ENCODE results near the gene KPNA6.

KPNA6 gene

DNA sequence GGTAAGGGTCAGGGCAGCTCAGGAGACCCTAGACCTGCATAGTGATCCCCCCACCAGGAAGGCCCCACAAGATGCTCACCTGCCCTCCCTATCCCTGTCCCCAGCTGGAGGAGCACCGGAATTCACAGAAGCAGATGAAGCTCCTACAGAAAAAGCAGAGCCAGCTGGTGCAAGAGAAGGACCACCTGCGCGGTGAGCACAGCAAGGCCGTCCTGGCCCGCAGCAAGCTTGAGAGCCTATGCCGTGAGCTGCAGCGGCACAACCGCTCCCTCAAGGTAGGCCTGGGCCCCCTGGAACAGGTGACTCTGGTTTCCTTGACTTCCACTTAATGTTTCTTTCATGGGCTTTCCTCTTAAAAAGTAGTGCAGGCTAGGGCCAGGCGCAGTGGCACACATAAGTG, 80.0 kb downstream of the KPNA6 start:
- DNase-seq (ENCODE audit: low spot score), result no peak

DNA sequence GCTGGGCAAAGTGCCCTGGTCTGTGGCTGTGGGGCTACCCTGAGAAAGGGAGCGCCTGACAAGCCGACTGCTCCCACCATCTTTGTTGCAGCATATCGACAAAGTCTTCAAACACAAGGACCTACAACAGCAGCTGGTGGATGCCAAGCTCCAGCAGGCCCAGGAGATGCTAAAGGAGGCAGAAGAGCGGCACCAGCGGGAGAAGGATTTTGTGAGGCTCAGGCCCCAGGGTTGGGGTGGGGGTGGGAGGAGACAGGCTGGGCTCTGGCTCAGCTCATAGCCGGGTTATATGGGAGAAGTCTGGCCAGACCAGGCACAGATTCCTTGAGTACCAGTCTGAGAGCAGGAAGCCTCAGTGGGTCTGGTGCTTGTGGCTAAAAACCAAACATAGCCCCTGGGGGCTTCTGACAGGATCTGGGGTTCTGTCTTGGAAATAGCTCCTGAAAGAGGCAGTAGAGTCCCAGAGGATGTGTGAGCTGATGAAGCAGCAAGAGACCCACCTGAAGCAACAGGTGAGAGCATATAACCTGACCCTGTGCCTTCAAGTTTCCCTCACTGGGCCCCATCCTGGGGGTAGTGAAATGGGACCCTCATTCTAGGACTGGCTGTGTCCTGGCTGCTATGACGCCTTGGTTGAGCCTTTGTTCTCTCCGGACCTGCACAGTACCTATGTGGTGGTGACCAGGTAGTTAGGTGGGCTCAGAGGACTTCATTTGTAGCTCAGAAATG, 84.5 kb downstream of the KPNA6 start:
- no peak for DNase-seq (ENCODE audit: low spot score)

DNA sequence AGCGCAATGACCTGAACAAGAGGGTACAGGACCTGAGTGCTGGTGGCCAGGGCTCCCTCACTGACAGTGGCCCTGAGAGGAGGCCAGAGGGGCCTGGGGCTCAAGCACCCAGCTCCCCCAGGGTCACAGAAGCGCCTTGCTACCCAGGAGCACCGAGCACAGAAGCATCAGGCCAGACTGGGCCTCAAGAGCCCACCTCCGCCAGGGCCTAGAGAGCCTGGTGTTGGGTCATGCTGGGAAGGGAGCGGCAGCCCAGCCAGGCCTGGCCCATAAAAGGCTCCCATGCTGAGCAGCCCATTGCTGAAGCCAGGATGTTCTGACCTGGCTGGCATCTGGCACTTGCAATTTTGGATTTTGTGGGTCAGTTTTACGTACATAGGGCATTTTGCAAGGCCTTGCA, 87.1 kb downstream of the KPNA6 start:
- no peak for DNase-seq (ENCODE audit: low spot score)

DNA sequence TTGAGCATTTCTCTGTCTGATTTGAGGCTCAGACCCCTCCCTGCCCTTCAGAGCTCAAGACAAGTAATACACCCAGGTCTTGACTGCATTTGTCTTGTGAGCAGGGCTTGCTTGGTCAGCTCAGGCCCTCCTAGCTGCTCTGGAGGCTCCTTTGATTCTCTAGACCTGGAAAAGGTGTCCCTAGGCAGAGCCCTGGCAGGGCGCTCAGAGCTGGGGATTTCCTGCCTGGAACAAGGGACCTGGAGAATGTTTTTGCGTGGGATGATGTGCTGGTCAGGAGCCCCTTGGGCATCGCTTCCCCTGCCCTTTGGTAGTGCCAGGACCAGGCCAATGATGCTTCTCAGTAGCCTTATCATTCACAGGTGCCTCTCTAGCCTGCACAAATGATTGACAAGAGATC, 87.7 kb downstream of the KPNA6 start:
- DNase-seq (ENCODE audit: low spot score), result no peak

DNA sequence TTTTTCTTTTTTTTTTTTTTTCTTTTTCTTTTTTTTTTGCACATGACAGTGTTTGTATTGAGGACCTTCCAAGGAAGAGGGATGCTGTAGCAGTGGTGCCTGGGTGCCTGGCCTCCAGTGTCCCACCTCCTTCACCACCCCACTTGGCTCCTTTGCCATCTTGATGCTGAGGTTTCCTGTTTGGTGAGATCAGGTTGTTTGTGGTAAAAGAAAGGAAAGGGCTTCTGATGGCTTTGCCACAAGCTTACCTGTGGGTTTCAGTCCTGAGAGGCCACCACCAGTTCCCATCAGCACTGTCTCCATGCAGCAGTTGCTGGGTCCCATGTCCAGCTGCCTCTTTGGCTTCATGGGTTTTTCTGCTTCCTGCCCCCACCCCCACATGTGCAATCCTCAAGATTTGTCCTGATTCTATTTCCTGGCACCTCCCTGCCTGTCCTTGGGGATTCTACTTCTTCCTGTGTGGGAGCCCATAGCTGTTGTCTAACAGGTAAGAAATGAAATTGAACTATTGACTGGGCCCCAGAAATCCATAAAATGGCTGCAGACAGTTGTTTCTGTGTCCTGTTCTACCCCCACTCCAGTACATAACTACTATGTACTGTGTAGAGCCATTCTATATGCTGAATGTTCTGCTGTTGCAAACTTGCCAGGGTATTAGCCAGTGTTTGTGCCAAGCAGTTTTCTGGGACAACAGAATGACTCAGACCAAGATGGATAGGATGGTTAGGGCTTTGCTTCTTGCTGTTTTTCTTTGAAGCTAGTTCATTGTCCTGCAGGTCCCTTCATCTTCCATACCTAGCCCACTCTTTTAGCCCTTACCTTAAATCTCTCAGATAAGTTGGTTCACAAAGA, 88.3 kb downstream of the KPNA6 start:
- no peak for DNase-seq (ENCODE audit: low spot score)

DNA sequence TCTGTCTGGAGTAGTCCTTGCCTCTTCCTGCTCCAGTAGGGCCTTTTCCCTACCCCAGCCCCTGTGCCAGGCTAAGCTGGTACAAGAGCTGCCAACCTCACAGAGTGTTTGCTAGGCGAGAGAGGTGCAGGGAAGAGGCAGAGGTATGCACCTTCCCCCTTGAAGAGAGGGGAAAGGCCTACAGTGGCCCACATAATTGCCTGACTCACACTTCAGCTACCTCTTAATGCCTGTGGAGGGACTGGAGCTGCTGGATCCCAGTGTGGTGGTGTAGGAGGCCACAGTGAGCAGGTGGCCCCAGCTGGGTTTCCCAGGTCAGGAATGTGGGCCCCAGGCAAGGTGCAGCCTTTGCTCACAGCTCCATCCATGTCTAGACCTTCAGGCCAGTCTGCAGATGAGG, 89.2 kb downstream of the KPNA6 start:
- no peak for DNase-seq (ENCODE audit: low spot score)

DNA sequence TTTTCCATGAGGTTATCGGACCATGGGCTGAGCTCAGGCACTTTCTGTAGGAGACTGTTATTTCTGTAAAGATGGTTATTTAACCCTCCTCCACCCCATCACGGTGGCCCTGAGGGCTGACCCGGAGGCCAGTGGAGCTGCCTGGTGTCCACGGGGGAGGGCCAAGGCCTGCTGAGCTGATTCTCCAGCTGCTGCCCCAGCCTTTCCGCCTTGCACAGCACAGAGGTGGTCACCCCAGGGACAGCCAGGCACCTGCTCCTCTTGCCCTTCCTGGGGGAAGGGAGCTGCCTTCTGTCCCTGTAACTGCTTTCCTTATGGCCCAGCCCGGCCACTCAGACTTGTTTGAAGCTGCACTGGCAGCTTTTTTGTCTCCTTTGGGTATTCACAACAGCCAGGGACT, 90.0 kb downstream of the KPNA6 start:
- no peak for DNase-seq (ENCODE audit: low spot score)

DNA sequence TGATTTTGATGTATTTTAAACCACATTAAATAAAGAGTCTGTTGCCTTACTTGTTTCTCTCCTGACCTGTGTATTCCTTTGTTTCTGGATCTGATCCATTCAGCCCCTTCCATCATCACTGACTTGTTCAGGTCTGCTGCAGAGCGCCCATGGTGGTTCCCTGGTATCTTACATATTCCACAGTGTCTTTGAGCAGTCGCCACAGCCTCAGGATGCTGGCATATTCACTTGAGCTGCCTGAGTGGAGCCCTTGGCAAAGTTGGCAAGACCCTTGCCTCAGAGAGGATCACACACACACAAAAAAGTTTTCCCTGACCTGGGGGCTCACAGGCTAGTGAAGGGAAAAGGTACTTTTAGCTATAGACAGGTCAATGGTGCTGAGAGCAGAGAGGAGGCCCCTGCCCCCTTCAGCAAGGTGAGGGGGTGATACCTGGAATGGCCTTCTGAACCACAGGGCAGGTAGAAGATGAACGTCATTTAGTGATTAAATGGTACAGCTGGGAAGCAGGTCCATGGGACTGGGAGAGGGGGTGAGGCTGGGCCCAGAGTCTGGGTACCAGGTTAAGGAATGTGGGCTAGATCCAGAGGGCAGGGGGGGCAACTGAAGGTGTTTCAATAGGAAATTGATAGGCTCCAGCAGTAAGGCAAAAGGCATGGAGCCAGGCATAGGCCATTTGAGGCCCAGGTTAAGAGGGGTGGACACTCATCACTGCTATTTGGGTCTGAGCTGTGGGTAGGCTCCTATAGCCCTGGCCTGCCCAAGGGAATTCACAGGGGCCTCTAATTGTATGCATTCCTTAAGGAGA, 90.6 kb downstream of the KPNA6 start:
- DNase-seq (ENCODE audit: low spot score), result no peak

DNA sequence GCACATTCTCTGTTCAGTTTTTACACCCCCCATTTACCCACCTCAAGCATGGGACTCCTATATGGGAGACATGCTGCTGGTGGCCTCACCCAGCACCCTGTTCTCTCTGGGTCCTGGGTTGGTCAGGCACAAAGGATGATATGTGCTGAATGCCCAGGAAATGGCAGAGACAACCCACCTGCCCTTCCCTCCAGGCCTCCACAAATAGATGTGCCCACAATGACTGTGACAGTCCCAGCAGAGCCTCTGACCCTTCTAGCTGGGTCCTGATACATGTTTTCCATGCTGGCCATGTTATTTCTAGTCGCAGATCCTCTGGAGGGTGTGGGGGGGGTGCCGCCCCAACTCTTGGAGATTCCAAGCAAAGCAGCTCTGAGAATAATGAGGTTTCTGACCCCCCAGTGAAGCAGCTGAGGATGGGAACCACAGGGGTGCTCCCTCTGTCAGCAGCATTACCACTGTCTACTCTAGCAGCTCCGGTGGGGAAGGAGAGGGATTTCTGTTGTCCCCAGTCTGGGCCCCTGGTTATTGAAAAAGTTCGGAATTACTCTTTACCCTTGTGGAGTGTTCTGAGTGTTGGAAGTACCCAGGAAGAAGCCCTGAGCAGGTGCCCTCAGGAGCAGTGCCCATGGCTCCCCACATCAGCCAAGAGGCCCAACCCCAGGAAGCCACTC, 91.3 kb downstream of the KPNA6 start:
- no peak for DNase-seq (ENCODE audit: low spot score)

DNA sequence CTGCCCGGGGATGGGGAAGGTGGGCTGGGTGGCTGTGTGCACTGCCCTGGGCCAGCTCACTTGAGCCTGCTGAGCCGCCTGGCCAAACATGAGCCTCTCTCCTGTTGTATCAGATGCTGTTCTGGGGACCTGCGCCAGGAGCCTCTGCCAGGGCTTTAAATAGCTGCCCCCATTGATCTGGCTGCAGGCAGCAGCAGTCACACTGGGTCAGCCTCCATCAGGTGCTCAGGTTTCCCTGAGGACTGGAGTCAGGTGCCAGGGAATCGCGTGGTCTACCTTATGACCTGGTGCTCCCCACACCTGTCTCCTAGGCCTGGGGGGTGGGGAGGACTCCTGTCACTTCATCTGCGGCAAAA, 91.8 kb downstream of the KPNA6 start:
- no peak for DNase-seq (ENCODE audit: low spot score)

DNA sequence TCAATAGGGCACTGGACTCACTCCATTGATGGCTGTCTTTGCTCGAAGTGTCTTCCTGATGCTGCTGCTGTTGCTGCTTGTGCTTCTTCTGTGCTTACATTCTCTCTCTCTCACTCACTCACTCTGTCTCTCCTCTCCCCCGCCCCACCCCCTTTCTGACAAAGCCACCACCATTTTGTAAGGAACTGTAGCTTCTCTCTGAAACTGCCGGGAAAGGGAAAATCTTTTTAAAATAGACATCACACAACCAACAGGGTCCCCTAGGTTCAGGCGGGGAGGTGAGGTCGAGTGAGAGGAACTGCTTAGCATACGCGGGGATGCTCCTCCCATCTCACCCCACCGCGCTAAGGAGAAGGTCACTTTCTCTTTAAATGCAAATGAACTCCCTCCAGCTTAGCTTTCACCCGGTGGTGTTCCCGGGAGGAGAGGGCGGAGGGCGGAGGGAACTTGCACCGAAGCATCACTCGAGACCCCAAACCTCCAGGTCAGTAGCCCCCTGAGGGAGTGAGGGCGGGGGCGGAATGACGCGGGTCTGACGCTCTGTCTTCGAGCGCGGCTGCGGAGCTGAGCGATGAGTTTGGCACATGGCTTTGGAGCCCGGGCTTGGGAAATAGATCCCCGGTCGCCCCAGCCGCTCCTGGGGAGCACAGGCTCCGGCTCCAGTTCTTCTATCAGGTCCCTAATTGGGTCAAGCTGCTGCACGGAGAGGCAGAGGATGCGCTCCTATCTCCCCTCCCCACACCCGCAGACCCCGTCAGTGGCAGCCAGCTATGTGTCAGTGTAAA, 92.6 kb downstream of the KPNA6 start, which contains the start of gene CCDC28B:
TSS of gene CCDC28B (plus strand) at position 370 of the 785 bp plus-strand sequence. CDS start 1,341 bp downstream, outside the sequence.
- peak; percentile 76 for DNase-seq (ENCODE audit: low spot score)

DNA sequence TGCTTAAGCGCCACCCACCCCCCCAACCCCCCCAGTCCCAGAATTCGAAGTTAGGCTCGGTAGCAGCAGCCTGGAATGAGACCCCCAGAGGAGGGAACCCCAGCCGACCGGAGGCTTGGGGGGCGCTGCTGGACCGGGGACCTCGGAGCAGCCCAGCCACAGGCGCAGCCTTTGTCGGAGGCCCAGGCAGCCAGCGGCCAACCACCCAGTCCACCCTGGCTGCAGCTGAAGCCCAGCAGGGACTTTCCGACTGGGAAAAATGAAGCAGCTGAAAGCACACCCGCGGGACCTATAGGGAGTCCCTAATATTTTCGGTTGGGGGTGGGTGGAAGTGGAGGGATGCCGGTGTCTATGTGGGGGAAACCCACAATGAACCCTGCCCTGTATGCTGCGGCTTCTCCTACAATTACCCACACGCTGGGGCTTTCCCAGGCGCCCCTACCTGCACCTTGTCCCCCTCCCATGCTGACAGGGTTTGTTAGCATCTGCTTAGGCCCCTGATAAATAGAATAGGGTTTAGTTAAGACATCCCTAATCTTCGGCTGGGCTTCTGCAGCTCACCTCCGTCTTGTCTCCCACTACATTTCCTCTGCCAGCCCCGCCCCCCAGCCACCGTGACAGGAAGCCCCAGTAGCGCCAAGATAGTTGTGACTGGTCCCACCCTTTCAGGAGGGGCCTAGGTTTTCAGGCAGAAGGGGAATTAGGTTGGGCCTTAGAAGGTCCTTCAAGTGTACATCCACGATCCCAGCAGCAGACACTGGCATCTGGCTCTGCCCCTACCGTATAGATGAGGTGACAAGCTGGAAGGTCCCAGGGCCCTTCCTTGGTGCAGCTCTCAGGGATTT, 93.4 kb downstream of the KPNA6 start:
- DNase-seq (ENCODE audit: low spot score), result peak; percentile 63

DNA sequence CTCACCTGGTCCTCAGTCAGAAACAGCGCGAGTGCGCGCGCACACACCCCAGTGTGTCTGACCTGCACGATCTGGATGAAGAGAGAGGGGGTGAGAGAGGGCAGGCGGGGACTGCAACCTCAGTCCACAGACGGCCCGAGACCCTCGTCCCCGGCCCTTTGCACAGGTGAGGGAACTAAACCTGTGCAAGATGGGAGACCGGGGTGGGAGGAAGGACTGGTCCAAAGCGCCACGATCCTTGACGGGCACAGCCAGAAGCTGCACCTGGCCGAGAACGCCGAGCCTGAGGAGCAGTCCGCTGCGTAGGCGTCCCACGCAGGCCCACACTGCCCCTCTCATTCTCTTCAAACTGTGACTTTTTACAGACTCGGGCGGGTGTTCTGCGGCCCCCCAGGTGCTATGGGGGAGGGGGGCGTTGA, 97.1 kb downstream of the KPNA6 start:
- no peak for DNase-seq (ENCODE audit: low spot score)

DNA sequence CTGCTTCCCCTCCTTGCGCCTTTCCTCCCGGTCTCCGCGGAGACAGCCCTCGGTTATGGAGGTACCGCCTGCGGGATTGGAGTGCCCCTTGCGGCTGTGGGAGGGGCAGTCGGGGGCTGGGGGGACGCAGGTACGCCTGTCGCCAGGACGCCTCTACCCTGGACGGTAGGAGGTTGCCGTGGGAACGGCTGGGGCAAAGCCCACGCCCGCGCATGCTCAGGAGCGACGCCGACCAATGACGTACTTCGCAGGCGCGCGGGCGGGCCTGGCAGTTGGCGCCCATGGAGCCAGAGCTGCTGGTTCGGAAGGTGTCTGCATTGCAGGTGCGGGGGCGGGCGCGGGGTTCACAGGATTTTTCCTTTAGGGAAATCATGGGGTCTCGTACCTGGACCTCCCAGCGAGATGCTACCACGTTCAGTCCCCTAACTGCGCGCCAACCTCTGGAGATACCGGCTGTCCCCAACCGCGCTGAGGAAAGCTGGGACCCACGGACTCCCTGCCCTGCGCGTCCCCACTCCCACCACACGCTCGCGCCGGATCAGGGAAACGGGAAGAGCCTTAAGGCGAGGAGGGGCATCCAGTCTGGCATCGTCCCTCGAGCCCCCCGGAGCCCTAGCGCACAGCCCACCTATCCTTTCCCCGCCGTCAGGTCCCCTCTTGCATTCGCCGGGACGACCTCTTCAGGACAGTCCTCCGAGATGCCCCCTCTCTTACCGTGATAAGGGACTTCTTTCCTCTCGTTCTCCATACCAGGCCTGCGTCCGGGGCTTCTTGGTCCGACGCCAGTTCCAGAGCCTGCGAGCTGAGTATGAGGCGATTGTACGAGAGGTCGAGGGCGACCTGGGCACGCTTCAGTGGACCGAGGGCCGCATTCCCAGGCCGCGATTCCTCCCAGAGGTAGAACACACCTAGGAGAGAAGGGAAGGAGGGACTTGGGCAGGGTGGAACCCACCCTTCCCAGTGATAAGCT, 97.8 kb downstream of the KPNA6 start, which contains the start of gene IQCC:
TSS of gene IQCC (plus strand) at position 271 of the 970 bp plus-strand sequence. CDS start at position 282, 11 bp downstream.
- DNase-seq (ENCODE audit: low spot score), result peak; percentile 93

DNA sequence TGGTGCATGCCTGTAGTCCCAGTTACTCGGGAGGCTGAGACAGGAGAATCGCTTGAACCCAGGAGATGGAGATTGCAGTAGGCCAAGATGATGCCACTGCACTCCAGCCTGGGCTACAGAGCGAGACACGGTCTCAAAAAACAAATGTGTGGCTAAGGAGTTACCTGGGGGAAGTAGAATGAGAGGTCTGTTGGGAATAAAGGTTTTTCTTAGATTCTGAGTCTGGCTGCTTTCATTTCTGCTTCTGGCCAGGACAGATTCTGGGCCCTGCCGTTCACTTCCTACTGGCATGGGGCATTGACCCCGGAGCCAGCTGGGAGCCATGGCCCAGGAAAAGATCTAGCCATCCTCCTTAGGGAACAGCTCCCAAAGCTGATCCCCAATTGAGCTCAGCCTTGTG, 100.6 kb downstream of the KPNA6 start:
- DNase-seq (ENCODE audit: low spot score), result no peak

DNA sequence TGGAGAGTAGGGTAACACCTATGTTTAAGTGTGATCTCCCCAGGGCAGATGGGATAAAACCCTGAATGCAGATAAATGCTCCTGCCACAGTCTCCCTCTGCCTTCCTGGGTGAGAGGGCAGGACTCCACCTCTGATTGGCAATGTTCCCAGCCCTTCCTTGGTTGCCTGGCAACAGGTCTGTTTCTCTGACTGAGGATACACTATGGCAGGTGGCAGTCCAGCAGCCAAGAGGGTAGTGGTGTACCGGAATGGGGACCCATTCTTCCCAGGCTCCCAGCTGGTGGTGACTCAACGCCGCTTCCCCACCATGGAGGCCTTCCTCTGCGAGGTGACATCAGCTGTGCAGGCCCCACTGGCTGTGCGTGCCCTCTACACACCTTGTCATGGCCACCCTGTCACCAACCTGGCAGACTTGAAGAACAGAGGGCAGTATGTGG, 101.1 kb downstream of the KPNA6 start, which contains the start of gene DCDC2B:
TSS of gene DCDC2B (plus strand) at position 199 of the 438 bp plus-strand sequence. CDS start at position 204, 5 bp downstream.
- DNase-seq (ENCODE audit: low spot score), result peak; percentile 78

DNA sequence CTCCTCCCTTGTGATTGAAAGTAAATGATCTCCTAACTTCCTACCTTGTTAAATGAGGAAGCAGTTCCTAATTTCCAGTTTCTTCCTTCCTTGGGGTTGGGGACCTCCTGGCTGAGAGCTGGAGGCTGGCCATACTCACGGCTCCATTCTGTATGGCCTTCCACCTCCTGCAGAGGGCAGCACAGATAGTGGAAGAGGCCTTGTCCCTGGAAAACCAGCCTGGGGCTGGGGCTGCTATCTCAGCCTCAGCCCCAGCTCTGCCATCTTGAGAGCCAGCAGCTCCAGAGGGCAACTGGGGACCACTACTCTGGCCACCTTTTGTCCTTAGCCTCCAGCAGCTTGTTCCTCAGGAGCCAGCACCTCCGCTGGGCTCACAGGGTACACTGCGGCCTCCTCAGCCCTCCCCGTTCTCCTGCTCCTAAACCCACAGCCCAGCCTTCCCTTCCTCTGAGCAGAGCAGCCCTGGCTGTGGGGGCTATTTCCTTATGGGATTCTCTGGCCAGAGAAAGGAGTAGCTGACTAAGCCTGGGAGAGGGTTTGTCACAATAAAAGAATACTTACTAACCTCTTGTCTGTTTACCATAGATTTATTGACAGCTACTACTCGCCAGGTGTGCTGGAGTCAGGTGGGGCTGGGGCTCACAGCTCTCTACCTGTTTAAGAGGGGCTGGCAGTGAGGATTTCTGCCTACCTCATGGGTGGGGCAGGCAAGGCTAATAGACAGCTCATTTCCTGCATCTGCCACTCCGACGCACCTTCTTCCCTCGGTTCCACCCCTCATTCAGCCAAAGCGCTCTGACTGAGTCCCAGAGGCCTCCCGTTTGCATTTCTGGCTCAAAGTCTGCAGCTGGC, 108.0 kb downstream of the KPNA6 start:
- peak; percentile 81 for DNase-seq (ENCODE audit: low spot score)

DNA sequence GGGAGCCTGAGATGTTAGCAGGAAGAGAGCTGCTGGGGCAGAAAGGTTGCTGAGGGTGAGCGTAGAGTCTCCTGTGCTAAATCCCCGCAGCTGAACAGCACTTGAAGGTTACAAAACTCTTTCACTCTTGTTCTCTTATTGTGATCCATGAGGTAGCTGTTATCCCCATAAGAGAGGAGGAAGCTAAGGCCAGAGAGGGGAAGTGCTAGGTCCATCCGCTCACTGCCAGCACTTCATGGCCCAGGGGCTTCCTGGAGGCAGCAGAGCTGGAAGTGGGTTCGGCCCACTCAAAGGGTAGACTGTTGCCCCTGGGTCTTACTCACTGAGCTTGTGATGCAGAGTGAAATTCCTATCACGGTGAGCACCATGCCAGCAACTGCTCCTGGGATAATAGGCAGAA, 108.7 kb downstream of the KPNA6 start:
- no peak for DNase-seq (ENCODE audit: low spot score)

All from D341Med (cell line).